Esophagus muscularis mucosa (tissue), 4 donors: Measurements from ENCODE around the gene PLXNA4. TPM values are rescaled to one million over a fixed set of nuclear protein-coding genes. Genes with fewer than 3 reads are reported as not detected.

ENCODE experiments used
- DNase-seq: peaks from one replicate; pipeline ENCODE4 v3.0.0-alpha.2; 2017; ENCODE audit errors: extremely low spot score
- H3K27ac ChIP-seq, 4 donors: fragments of 200-600 bp; sonication (generic); replicated peaks in 1 of 4; 1 replicate in 3 of 4; 2 replicates in 1 of 4; pipeline ENCODE4 v1.5.1; 2016 to 2019; ENCODE audit warnings: mild to moderate bottlenecking in 1 of 4
- H3K27me3 ChIP-seq, 4 donors: fragments of 200-600 bp; sonication (generic); one replicate each; pipeline versions ENCODE4 v1.5.1 to v1.6.0; 2016 to 2019
- H3K36me3 ChIP-seq, 4 donors: fragments of 200-600 bp; sonication (generic); one replicate each; pipeline ENCODE4 v1.5.1; 2016 to 2019
- H3K4me1 ChIP-seq, 4 donors: fragments of 200-600 bp; sonication (generic); one replicate each; pipeline ENCODE4 v1.5.1; 2016 to 2019
- H3K4me3 ChIP-seq, 4 donors: fragments of 200-600 bp; sonication (generic); 1 replicate in 2 of 4; 2 replicates in 2 of 4; pipeline ENCODE4 v1.5.1; 2016 to 2019; ENCODE audit warnings: mild to moderate bottlenecking in 4 of 4, moderate library complexity in 1 of 4
- H3K9me3 ChIP-seq, 4 donors: fragments of 200-600 bp; sonication (generic); 1 replicate in 3 of 4; 2 replicates in 1 of 4; pipeline ENCODE4 v1.5.1; 2016 to 2019
- EP300 ChIP-seq: sonication (generic); formaldehyde crosslinking; IDR thresholded peaks from one replicate; pipeline ENCODE4 v1.6.1; 2017; ENCODE audit warnings: antibody characterized with exemption
- POLR2A ChIP-seq: fragments of 450-650 bp; IDR thresholded peaks from one replicate; pipeline ENCODE4 v1.6.1; 2017; ENCODE audit warnings: antibody characterized with exemption, moderate library complexity, mild to moderate bottlenecking, low read depth
- POLR2AphosphoS5 ChIP-seq, 2 donors: sonication (generic); formaldehyde crosslinking; IDR thresholded peaks; one replicate each; pipeline ENCODE4 v1.6.1; 2017; ENCODE audit warnings: antibody characterized with exemption in 2 of 2
- WGBS: methylation state at CpG from one replicate; pipeline ENCODE4 v1.1.5; 2018; 5-methylcytosine and 5-hydroxymethylcytosine counted together
- intact Hi-C: fragments of 100-400 bp; cut with DNase I; formaldehyde crosslinking; loops from one replicate; pipeline ENCODE4 v1.15.1; 2023
- total RNA-seq, 4 donors: library from RNA; depleted of rRNA; stranded (reverse); fragments of >200 nt; gene quantifications; one replicate each; pipeline versions ENCODE4 v1.1.0 to v1.2.1, GENCODE V29; 2016
- TF ChIP-seq, protein P1 (sequence below), 3 experiments: fragments of 200-600 bp in 2 of 3; fragments of 450-650 bp in 1 of 3; sonication (generic) in 2 of 3; IDR thresholded peaks; one replicate each; pipeline ENCODE4 v1.5.1; 2017 to 2019; ENCODE audit warnings: antibody characterized with exemption in 3 of 3, mild to moderate bottlenecking in 2 of 3, moderate library complexity in 1 of 3

PLXNA4 gene
- total RNA-seq, 4 donors from 2014 or later: 5.0 to 9.5 (median 6.6) TPM

DNA sequence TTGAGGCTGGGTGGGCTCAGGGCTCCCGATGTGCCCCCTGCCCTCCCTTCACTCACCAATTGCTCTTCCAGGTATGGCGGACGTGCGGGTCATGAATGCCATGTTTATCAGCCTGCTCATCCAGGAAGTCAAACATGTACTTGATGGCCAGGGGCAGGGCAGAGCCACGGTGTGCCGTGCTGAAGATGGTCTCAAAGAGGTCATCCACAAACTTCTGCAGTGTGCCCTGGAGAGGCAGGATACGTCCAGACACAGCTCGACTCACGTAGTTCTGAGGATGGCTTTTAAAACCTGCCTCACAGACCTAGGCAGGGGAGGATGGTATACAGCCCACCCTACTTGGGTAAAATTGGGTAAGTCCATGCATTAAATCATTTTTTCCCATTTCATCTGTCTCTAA is 431.2 kb downstream of the PLXNA4 start:
- Histone ChIP-seq H3K9me3 (no peaks in the 10 kb centered on the region), H3K36me3 (peaks cover 0 to 5% (median 0%) of the 10 kb centered on the region in 4 donors), H3K4me3 (no peak overlapping the region), H3K4me1 (peaks cover 3 to 46% (median 22%) of the 10 kb centered on the region in 4 donors), H3K27me3 (no peaks in the 10 kb centered on the region), H3K27ac (peak overlapping the region in 2 of 4 donors; percentile 35 to 47)
- TF ChIP-seq POLR2A: no peak
- TF ChIP-seq POLR2AphosphoS5 (IDR thresholded peaks at IDR 0.05): no peak
- no peak for TF ChIP-seq EP300
- TF ChIP-seq, protein P1, sequence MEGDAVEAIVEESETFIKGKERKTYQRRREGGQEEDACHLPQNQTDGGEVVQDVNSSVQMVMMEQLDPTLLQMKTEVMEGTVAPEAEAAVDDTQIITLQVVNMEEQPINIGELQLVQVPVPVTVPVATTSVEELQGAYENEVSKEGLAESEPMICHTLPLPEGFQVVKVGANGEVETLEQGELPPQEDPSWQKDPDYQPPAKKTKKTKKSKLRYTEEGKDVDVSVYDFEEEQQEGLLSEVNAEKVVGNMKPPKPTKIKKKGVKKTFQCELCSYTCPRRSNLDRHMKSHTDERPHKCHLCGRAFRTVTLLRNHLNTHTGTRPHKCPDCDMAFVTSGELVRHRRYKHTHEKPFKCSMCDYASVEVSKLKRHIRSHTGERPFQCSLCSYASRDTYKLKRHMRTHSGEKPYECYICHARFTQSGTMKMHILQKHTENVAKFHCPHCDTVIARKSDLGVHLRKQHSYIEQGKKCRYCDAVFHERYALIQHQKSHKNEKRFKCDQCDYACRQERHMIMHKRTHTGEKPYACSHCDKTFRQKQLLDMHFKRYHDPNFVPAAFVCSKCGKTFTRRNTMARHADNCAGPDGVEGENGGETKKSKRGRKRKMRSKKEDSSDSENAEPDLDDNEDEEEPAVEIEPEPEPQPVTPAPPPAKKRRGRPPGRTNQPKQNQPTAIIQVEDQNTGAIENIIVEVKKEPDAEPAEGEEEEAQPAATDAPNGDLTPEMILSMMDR (IDR thresholded peaks at IDR 0.05): no peak
- no peak for DNase-seq
- intact Hi-C loops: no loop called here
- 86% methylated on average over 9 of the region's 9 CpGs for WGBS

DNA sequence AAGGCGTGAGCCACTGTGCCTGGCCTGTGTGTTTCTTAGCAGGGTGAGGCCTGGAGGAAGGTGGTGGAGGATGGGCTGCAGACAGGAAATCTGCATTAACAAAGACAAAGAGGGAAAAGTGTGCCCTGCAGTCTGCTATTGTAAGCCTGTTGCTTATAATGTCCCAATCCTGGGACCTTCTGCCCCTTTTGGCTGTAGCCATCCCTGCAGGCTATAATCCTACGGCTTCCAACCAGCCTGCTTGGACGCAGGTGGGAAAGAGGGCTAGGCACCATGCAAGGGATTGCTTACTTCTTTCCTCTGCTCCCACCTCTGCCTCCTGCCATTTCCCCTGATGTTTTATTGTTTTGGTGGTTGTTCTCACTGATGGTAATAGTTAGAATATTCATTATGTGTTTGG is 434.3 kb downstream of the PLXNA4 start:
- no peak overlapping the region for H3K4me3 ChIP-seq
- intact Hi-C loops: no loop called here
- peaks cover 3 to 46% (median 22%) of the 10 kb centered on the region in 4 donors for H3K4me1 ChIP-seq
- no peaks in the 10 kb centered on the region for H3K27me3 ChIP-seq
- peaks cover 0 to 14% (median 0%) of the 10 kb centered on the region in 4 donors for H3K36me3 ChIP-seq
- no peaks in the 10 kb centered on the region for H3K9me3 ChIP-seq
- 94% methylated on average over 3 of the region's 3 CpGs for WGBS
- no peak for DNase-seq
- TF ChIP-seq EP300: no peak
- TF ChIP-seq, protein P1 (IDR thresholded peaks at IDR 0.05): no peak
- no peak for TF ChIP-seq POLR2A
- no peak for TF ChIP-seq POLR2AphosphoS5 (IDR thresholded peaks at IDR 0.05)
- no peak overlapping the region for H3K27ac ChIP-seq

DNA sequence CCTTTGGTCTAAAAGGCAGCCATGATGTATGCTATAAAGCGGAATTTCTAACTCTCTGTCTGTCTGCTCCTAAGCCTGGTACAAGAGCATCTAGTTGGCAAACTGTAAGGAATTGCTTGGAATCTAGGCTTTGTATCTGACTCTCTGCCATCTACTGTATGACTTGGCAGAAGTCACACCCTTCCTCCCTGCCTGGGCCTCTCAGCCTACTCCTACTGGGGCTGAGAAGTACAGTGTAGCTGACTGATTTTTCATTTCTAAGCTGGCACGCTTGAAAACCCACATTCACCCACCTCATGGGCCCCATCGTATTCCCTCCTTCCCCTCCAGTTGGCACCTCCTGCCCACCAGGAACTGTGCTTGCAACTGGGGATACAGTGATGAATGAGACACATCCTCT is 435.2 kb downstream of the PLXNA4 start:
- H3K36me3 ChIP-seq: peaks cover 0 to 20% (median 0%) of the 10 kb centered on the region in 4 donors
- peaks cover 3 to 44% (median 22%) of the 10 kb centered on the region in 4 donors for H3K4me1 ChIP-seq
- WGBS: 74% methylated on average over 3 of the region's 3 CpGs
- H3K9me3 ChIP-seq: no peaks in the 10 kb centered on the region
- no peak for DNase-seq
- intact Hi-C loops: no loop called here
- H3K27me3 ChIP-seq: no peaks in the 10 kb centered on the region
- peak overlapping the region in 1 of 4 donors; percentile 31 for H3K27ac ChIP-seq
- TF ChIP-seq, protein P1 (IDR thresholded peaks at IDR 0.05): no peak
- no peak for TF ChIP-seq EP300
- TF ChIP-seq POLR2A: no peak
- TF ChIP-seq POLR2AphosphoS5 (IDR thresholded peaks at IDR 0.05): no peak
- H3K4me3 ChIP-seq: no peak overlapping the region

DNA sequence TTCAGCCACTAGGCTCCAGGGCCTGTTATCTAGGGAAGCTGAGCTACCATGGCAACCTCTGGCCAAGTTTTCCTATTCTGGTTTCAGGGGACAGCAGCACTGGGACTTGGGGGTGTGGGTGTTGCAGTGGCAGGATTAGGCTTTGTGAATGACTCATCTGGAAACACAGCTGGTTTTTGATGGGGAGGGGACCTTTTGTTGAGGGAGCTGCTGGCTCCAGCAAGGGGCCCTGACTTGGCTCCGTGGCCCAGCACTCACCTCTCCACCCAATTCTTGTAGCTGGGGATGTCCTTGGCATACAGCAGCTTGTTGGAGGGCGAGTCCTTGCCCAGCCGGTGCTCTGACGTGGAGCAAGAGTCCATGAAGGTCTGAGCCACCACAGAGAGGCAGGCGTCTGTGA is 435.9 kb downstream of the PLXNA4 start:
- no peak overlapping the region for H3K4me3 ChIP-seq
- DNase-seq: no peak
- TF ChIP-seq, protein P1 (IDR thresholded peaks at IDR 0.05): no peak
- TF ChIP-seq POLR2AphosphoS5 (IDR thresholded peaks at IDR 0.05): no peak
- no peak for TF ChIP-seq EP300
- no peak for TF ChIP-seq POLR2A
- no peaks in the 10 kb centered on the region for H3K27me3 ChIP-seq
- H3K27ac ChIP-seq: no peak overlapping the region
- intact Hi-C loops: no loop called here
- no peaks in the 10 kb centered on the region for H3K9me3 ChIP-seq
- 92% methylated on average over 2 of the region's 5 CpGs for WGBS
- peaks cover 3 to 37% (median 20%) of the 10 kb centered on the region in 4 donors for H3K4me1 ChIP-seq
- peaks cover 0 to 20% (median 0%) of the 10 kb centered on the region in 4 donors for H3K36me3 ChIP-seq

DNA sequence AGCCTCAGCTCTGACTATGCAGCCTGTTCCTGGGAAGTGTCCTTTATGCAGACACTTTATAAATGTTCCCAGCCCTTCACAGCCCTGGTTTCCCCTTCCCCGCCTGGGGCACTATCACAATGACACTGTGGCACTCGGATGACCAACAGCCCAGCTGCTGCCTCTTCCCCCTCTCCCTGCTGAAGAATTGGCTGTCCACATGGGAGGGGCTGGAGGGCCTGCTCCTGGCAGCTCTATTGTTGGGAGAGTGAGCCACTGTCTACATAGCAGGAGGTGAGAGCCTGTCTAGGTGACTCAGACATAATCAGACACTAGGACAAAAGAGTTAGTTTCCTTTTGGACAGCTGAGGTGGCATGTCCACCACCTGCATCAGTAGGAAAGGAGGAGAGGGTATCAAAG is 437.5 kb downstream of the PLXNA4 start:
- no peak overlapping the region for H3K4me3 ChIP-seq
- intact Hi-C loops: no loop called here

More for the DNA sequence above, 437.5 kb downstream of the PLXNA4 start:
- 91% methylated on average over 2 of the region's 2 CpGs for WGBS
- Histone ChIP-seq H3K36me3 (peaks cover 0 to 20% (median 0%) of the 10 kb centered on the region in 4 donors), H3K27ac (no peak overlapping the region), H3K9me3 (no peaks in the 10 kb centered on the region), H3K4me1 (peaks cover 3 to 32% (median 15%) of the 10 kb centered on the region in 4 donors), H3K27me3 (no peaks in the 10 kb centered on the region)
- no peak for DNase-seq
- TF ChIP-seq POLR2A: no peak
- TF ChIP-seq POLR2AphosphoS5 (IDR thresholded peaks at IDR 0.05): no peak
- TF ChIP-seq, protein P1 (IDR thresholded peaks at IDR 0.05): no peak
- TF ChIP-seq EP300: no peak
